ENCODE measurements around the gene MAP4. TPM values are rescaled to one million over a fixed set of nuclear protein-coding genes. Genes with fewer than 3 reads are reported as not detected.

MAP4 gene
- polyA plus RNA-seq, 1 donor from 2014 or later = 186 TPM

- H3K36me3 ChIP-seq (ENCODE audit: insufficient read depth, low read length) = no peaks in the 10 kb centered on the region
- no peak overlapping the region for H2AFZ ChIP-seq (ENCODE audit: low read depth, low read length)
- no peak overlapping the region for H3K4me2 ChIP-seq (ENCODE audit: low read length)
- H3K79me2 ChIP-seq (replicated peaks; ENCODE audit: insufficient read depth, low read length) = no peaks in the 10 kb centered on the region
- TF ChIP-seq EZH2 (IDR thresholded peaks at IDR 0.05; ENCODE audit: borderline replicate concordance, insufficient read depth, low read length, poor library complexity, severe bottlenecking) (no peak), SMC3 (conservative IDR thresholded peaks at IDR 0.05; ENCODE audit: poor library complexity) (no peak), CTCF (IDR thresholded peaks at IDR 0.05; ENCODE audit: poor library complexity, severe bottlenecking) (no peak), TAF1 (IDR thresholded peaks at IDR 0.05; ENCODE audit: low read depth) (no peak), EP300 (conservative IDR thresholded peaks at IDR 0.05; ENCODE audit: poor library complexity, severe bottlenecking) (no peak), MXI1 (conservative IDR thresholded peaks at IDR 0.05; ENCODE audit: poor library complexity, severe bottlenecking) (no peak), POLR2AphosphoS5 (IDR thresholded peaks at IDR 0.05) (no peak), REST (IDR thresholded peaks at IDR 0.05; ENCODE audit: borderline replicate concordance) (no peak), RAD21 (conservative IDR thresholded peaks at IDR 0.05) (no peak)
- H3K27ac ChIP-seq (ENCODE audit: low read length) = no peak overlapping the region
- no peaks in the 10 kb centered on the region for H4K20me1 ChIP-seq (ENCODE audit: insufficient read depth)
- no peak overlapping the region for H3K4me3 ChIP-seq (ENCODE audit: low read length)
- H3K9ac ChIP-seq (ENCODE audit: low read length) = no peak overlapping the region
- no peaks in the 10 kb centered on the region for H3F3A ChIP-seq (ENCODE audit: insufficient read depth, low read length, poor library complexity, severe bottlenecking)
- no peaks in the 10 kb centered on the region for H3K9me3 ChIP-seq (ENCODE audit: low read length)
- no peaks in the 10 kb centered on the region for H3K9me2 ChIP-seq (ENCODE audit: insufficient read depth, low read length)
- no peaks in the 10 kb centered on the region for H3K27me3 ChIP-seq (ENCODE audit: insufficient read depth, low read depth, low read length)
Measured at GRCh38 chr3:47961815-47962606, 54.2 kb downstream of the MAP4 start.

GRCh38 chr3:47961036-47961435 is 55.2 kb downstream of the MAP4 start:
- Histone ChIP-seq H3F3A (ENCODE audit: insufficient read depth, low read length, poor library complexity, severe bottlenecking) (no peaks in the 10 kb centered on the region), H3K9me2 (ENCODE audit: insufficient read depth, low read length) (no peaks in the 10 kb centered on the region), H3K4me3 (ENCODE audit: low read length) (no peak overlapping the region), H3K9ac (ENCODE audit: low read length) (no peak overlapping the region), H3K79me2 (replicated peaks; ENCODE audit: insufficient read depth, low read length) (no peaks in the 10 kb centered on the region), H3K27ac (ENCODE audit: low read length) (no peak overlapping the region), H3K9me3 (ENCODE audit: low read length) (no peaks in the 10 kb centered on the region), H4K20me1 (ENCODE audit: insufficient read depth) (no peaks in the 10 kb centered on the region), H3K36me3 (ENCODE audit: insufficient read depth, low read length) (no peaks in the 10 kb centered on the region), H2AFZ (ENCODE audit: low read depth, low read length) (no peak overlapping the region), H3K4me2 (ENCODE audit: low read length) (no peak overlapping the region), H3K27me3 (ENCODE audit: insufficient read depth, low read depth, low read length) (no peaks in the 10 kb centered on the region)
- TF ChIP-seq EZH2 (IDR thresholded peaks at IDR 0.05; ENCODE audit: borderline replicate concordance, insufficient read depth, low read length, poor library complexity, severe bottlenecking) = no peak
- no peak for TF ChIP-seq CTCF (IDR thresholded peaks at IDR 0.05; ENCODE audit: poor library complexity, severe bottlenecking)
